Ascending aorta (tissue), 2 donors: ENCODE data around the gene GJC3. TPM values are rescaled to one million over a fixed set of nuclear protein-coding genes. Genes with fewer than 3 reads are reported as not detected.

Experiments used
- DNase-seq, 2 donors: peaks; one replicate each; pipeline ENCODE4 v3.0.0-alpha.2; 2019; ENCODE audit warnings: low spot score in 2 of 2
- H3K27ac ChIP-seq, 2 donors: fragments of 200-600 bp; sonication (generic); one replicate each; pipeline ENCODE4 v1.5.1; 2016 to 2017; ENCODE audit warnings: mild to moderate bottlenecking in 1 of 2
- H3K27me3 ChIP-seq: fragments of 200-600 bp; sonication (generic); one replicate; pipeline ENCODE4 v1.5.1; 2017
- H3K36me3 ChIP-seq, 2 donors: fragments of 200-600 bp; sonication (generic); one replicate each; pipeline ENCODE4 v1.5.1; 2016
- H3K4me1 ChIP-seq, 2 donors: fragments of 200-600 bp; sonication (generic); one replicate each; pipeline ENCODE4 v1.5.1; 2016 to 2017; ENCODE audit warnings: mild to moderate bottlenecking in 1 of 2
- H3K4me3 ChIP-seq, 2 donors: fragments of 200-600 bp; sonication (generic); one replicate each; pipeline ENCODE4 v1.5.1; 2016 to 2017; ENCODE audit warnings: mild to moderate bottlenecking in 1 of 2
- H3K9me3 ChIP-seq, 2 donors: fragments of 200-600 bp; sonication (generic); one replicate each; pipeline ENCODE4 v1.5.1; 2016
- CTCF ChIP-seq, 3 experiments: fragments of 200-600 bp in 2 of 3; fragments of 450-650 bp in 1 of 3; sonication (generic) in 2 of 3; IDR thresholded peaks; one replicate each; pipeline ENCODE4 v1.5.1; 2016 to 2019; ENCODE audit warnings: antibody characterized with exemption in 3 of 3, mild to moderate bottlenecking in 1 of 3, moderate library complexity in 1 of 3
- intact Hi-C: fragments of 100-400 bp; cut with DNase I; formaldehyde crosslinking; loops from one replicate; pipeline ENCODE4 v1.15.1; 2023
- total RNA-seq: library from RNA; depleted of rRNA; stranded (reverse); fragments of >200 nt; gene quantifications from one replicate; pipeline ENCODE4 v1.1.0, GENCODE V29; 2016

The GJC3 gene
- total RNA-seq, 1 donor from 2014 or later: not detected

- H3K9me3 ChIP-seq: no peaks in the 10 kb centered on the region
- no peaks in the 10 kb centered on the region for H3K27me3 ChIP-seq
- no peak for DNase-seq
- H3K36me3 ChIP-seq: no peaks in the 10 kb centered on the region
- intact Hi-C loops: no loop called here
- no peak overlapping the region for H3K4me3 ChIP-seq
- H3K27ac ChIP-seq: no peak overlapping the region
- TF ChIP-seq CTCF (IDR thresholded peaks at IDR 0.05): no peak
- no peaks in the 10 kb centered on the region for H3K4me1 ChIP-seq
Observed at GRCh38 chr7:99930376-99930775, 956 bp upstream of the GJC3 start.

GRCh38 chr7:99929730-99930053 lies 272 bp upstream of the GJC3 start:
- Histone ChIP-seq H3K27ac (no peak overlapping the region), H3K27me3 (no peaks in the 10 kb centered on the region), H3K36me3 (no peaks in the 10 kb centered on the region), H3K4me1 (no peaks in the 10 kb centered on the region), H3K4me3 (no peak overlapping the region), H3K9me3 (no peaks in the 10 kb centered on the region)
- intact Hi-C loops: no loop called here
- no peak for DNase-seq
- no peak for TF ChIP-seq CTCF (IDR thresholded peaks at IDR 0.05)

GRCh38 chr7:99928188-99928587 lies 1.2 kb downstream of the GJC3 start:
- H3K4me3 ChIP-seq: no peak overlapping the region

GRCh38 chr7:99927536-99927935 lies 1.9 kb downstream of the GJC3 start:
- Histone ChIP-seq H3K4me3 (no peak overlapping the region), H3K4me1 (no peaks in the 10 kb centered on the region), H3K9me3 (no peaks in the 10 kb centered on the region), H3K27me3 (no peaks in the 10 kb centered on the region), H3K36me3 (no peaks in the 10 kb centered on the region), H3K27ac (no peak overlapping the region)
- TF ChIP-seq CTCF (IDR thresholded peaks at IDR 0.05): no peak
- DNase-seq: no peak
- intact Hi-C loops: no loop called here

More at GRCh38 chr7:99928188-99928587, 1.2 kb downstream of the GJC3 start:
- no peak for DNase-seq
- intact Hi-C loops: no loop called here
- Histone ChIP-seq H3K4me1 (no peaks in the 10 kb centered on the region), H3K27me3 (no peaks in the 10 kb centered on the region), H3K9me3 (no peaks in the 10 kb centered on the region), H3K36me3 (no peaks in the 10 kb centered on the region), H3K27ac (no peak overlapping the region)
- TF ChIP-seq CTCF (IDR thresholded peaks at IDR 0.05): no peak

GRCh38 chr7:99926321-99926720 lies 3.1 kb downstream of the GJC3 start:
- Histone ChIP-seq H3K4me1 (no peaks in the 10 kb centered on the region), H3K4me3 (no peak overlapping the region), H3K27me3 (no peaks in the 10 kb centered on the region), H3K9me3 (no peaks in the 10 kb centered on the region), H3K36me3 (no peaks in the 10 kb centered on the region), H3K27ac (no peak overlapping the region)
- DNase-seq: no peak
- TF ChIP-seq CTCF (IDR thresholded peaks at IDR 0.05): no peak
- intact Hi-C loops: no loop called here

- TF ChIP-seq CTCF (IDR thresholded peaks at IDR 0.05): no peak
- intact Hi-C loops: no loop called here
- Histone ChIP-seq H3K9me3 (no peaks in the 10 kb centered on the region), H3K27me3 (no peaks in the 10 kb centered on the region), H3K4me1 (peaks cover 8% of the 10 kb centered on the region in 2 donors), H3K4me3 (no peak overlapping the region), H3K36me3 (no peaks in the 10 kb centered on the region), H3K27ac (no peak overlapping the region)
- DNase-seq: no peak
Observed at GRCh38 chr7:99923200-99923599, 6.2 kb downstream of the GJC3 start.
